ENCODE results near the gene QARS1. TPM values are rescaled to one million over a fixed set of nuclear protein-coding genes. Genes with fewer than 3 reads are reported as not detected.

QARS1 gene
- total and polyA plus RNA-seq, 2 of the 13 experiments (the other 11 are each of a cell fraction or from before 2014, with no cell fraction given), result 307 to 327 TPM

- TF ChIP-seq ATF5 (CRISPR knock-in tag; IDR thresholded peaks at IDR 0.05; ENCODE audit: low read depth), result no peak
Measured at GRCh38 chr3:49119439-49119838, 14.9 kb upstream of the QARS1 start (continued).

DNA sequence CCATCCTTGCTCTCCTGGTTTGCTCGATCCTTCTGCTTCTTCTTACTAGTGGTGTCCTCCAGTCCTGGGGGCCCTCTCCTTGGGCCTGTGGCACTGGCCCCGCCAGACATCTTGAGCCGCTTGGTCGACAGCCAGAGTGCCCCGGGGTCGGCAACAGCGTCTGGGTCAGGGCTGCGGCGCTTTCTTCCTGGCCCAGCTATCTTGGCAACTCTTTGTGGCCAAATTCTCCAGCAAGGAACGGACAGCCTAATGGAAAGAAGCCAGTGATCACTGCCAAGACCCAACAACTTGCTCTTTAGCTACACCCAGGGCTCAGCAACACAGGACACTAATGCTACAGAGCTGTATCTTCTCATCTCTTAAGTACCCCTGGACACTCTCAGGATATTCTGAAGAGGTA, 14.5 kb upstream of the QARS1 start:
- ATAC-seq (no peak), FAIRE-seq (no peak), DNase-seq (ENCODE audit: low spot score) (no peak)
- TF ChIP-seq, protein P1, sequence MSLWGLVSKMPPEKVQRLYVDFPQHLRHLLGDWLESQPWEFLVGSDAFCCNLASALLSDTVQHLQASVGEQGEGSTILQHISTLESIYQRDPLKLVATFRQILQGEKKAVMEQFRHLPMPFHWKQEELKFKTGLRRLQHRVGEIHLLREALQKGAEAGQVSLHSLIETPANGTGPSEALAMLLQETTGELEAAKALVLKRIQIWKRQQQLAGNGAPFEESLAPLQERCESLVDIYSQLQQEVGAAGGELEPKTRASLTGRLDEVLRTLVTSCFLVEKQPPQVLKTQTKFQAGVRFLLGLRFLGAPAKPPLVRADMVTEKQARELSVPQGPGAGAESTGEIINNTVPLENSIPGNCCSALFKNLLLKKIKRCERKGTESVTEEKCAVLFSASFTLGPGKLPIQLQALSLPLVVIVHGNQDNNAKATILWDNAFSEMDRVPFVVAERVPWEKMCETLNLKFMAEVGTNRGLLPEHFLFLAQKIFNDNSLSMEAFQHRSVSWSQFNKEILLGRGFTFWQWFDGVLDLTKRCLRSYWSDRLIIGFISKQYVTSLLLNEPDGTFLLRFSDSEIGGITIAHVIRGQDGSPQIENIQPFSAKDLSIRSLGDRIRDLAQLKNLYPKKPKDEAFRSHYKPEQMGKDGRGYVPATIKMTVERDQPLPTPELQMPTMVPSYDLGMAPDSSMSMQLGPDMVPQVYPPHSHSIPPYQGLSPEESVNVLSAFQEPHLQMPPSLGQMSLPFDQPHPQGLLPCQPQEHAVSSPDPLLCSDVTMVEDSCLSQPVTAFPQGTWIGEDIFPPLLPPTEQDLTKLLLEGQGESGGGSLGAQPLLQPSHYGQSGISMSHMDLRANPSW (CRISPR knock-in tag; IDR thresholded peaks at IDR 0.05; ENCODE audit: borderline replicate concordance), result no peak
- TF ChIP-seq SRF (IDR thresholded peaks at IDR 0.05; ENCODE audit: low read depth, low read length) (no peak), ZNF615 (CRISPR knock-in tag; IDR thresholded peaks at IDR 0.05; ENCODE audit: borderline replicate concordance) (no peak), KMT2B (CRISPR knock-in tag; IDR thresholded peaks at IDR 0.05) (no peak)
- H4K20me1 ChIP-seq (ENCODE audit: insufficient read depth, low read length), result no peaks in the 10 kb centered on the region
- peak overlapping the region in 1 of 3 experiments; percentile 95; a peak in 3 of 6 replicates for H3K4me3 ChIP-seq (replicated peaks in 1 of 3; ENCODE audit: insufficient read depth in 1 of 3, low read depth in 2 of 3, low read length in 3 of 3)
- no TSS peak for BruUV-seq (replicated peaks)
- peaks cover 14% of the 10 kb centered on the region for H3K79me2 ChIP-seq (ENCODE audit: insufficient read depth, low read length)
- peak overlapping the region; percentile 97; the same call in 1 of the 2 replicates for H3K9ac ChIP-seq (ENCODE audit: insufficient read depth, low read depth, low read length)
- H3K36me3 ChIP-seq (replicated peaks in 1 of 2; ENCODE audit: control insufficient read depth in 1 of 2, insufficient read depth in 2 of 2, low read length in 2 of 2), result peaks cover 42 to 55% of the 10 kb centered on the region in 2 experiments
- POLR2A ChIA-PET, result interaction anchor here (2.7 to 4.3 kb wide), 4 partner anchors 11 to 90 kb away, joined by 12 to 110 read pairs (median 46); partner anchors contain the start of genes IMPDH2, LAMB2 and QRICH1
- no peak overlapping the region for H3K27ac ChIP-seq (ENCODE audit: extremely low read length, insufficient read depth, low read length)
- H3K9me3 ChIP-seq (ENCODE audit: low read length), result no peaks in the 10 kb centered on the region
- no peaks in the 10 kb centered on the region; a peak in 1 of 5 replicates for H3K27me3 ChIP-seq (ENCODE audit: control insufficient read depth in 1 of 2, insufficient read depth in 2 of 2, low read length in 2 of 2)
- CTCF ChIA-PET (ENCODE audit: low intra/inter-chr PET ratio, low total read pairs), result no interaction called here
- H3K4me2 ChIP-seq (ENCODE audit: low read depth, low read length), result peak overlapping the region; percentile 96
- in situ Hi-C loops (cut with HindIII; ENCODE audit: extremely low pct_ligation_motif_present, low pct_unique_long_range_greater_than_20kb), result no loop called here
- intact Hi-C loops (cut with micrococcal nuclease; ENCODE audit: unreplicated experiment), result no loop called here
- H3K4me1 ChIP-seq (ENCODE audit: insufficient read depth, low read length), result peaks cover 19% of the 10 kb centered on the region
- 100% methylated on average over 3 of the region's 10 CpGs for WGBS (ENCODE audit: low lambda C conversion rate)
- no peak overlapping the region for H2AFZ ChIP-seq (ENCODE audit: low read length)
